Spleen (tissue), 11 donors: ENCODE measurements around the gene LIF. TPM values are rescaled to one million over a fixed set of nuclear protein-coding genes. Genes with fewer than 3 reads are reported as not detected.

ENCODE experiments used
- DNase-seq: peaks from one replicate; pipeline ENCODE4 v3.0.0-alpha.2; 2020
- H3K27ac ChIP-seq, 8 donors: fragments of 200-600 bp; sonication (generic) in 7 of 8; 1 replicate in 4 of 8; 2 replicates in 4 of 8; pipeline versions ENCODE4 v1.5.0 to v1.8.0; 2016 to 2021; ENCODE audit warnings: inconsistent platforms in 4 of 8, mild to moderate bottlenecking in 4 of 8, moderate library complexity in 1 of 8
- H3K27me3 ChIP-seq, 7 donors: fragments of 200-600 bp; sonication (generic) in 6 of 7; replicated peaks in 1 of 7; 1 replicate in 4 of 7; 2 replicates in 3 of 7; pipeline versions ENCODE4 v1.5.0 to v1.8.0; 2016 to 2021; ENCODE audit warnings: inconsistent platforms in 3 of 7, mild to moderate bottlenecking in 1 of 7
- H3K36me3 ChIP-seq, 6 donors: fragments of 200-600 bp; sonication (generic) in 5 of 6; 1 replicate in 4 of 6; 2 replicates in 2 of 6; pipeline versions ENCODE4 v1.5.0 to v1.8.0; 2016 to 2021; ENCODE audit warnings: inconsistent platforms in 2 of 6
- H3K4me1 ChIP-seq, 6 donors: fragments of 200-600 bp; sonication (generic) in 5 of 6; 1 replicate in 3 of 6; 2 replicates in 3 of 6; pipeline versions ENCODE4 v1.5.0 to v1.8.0; 2016 to 2021; ENCODE audit warnings: inconsistent platforms in 3 of 6
- H3K4me3 ChIP-seq, 8 donors: fragments of 200-600 bp; sonication (generic) in 7 of 8; 1 replicate in 4 of 8; 2 replicates in 4 of 8; pipeline versions ENCODE4 v1.5.0 to v1.8.0; 2016 to 2021; ENCODE audit warnings: inconsistent platforms in 4 of 8, mild to moderate bottlenecking in 4 of 8, moderate library complexity in 2 of 8
- H3K9me3 ChIP-seq, 8 donors: fragments of 200-600 bp; sonication (generic) in 7 of 8; 1 replicate in 4 of 8; 2 replicates in 4 of 8; pipeline versions ENCODE4 v1.5.0 to v1.8.0; 2016 to 2021; ENCODE audit warnings: inconsistent platforms in 4 of 8
- CTCF ChIP-seq, 11 experiments: fragments of 200-600 bp in 7 of 11; fragments of 450-650 bp in 4 of 11; sonication (generic) in 4 of 11; IDR thresholded peaks in 8 of 11; conservative IDR thresholded peaks in 3 of 11; 1 replicate in 7 of 11; 2 replicates in 4 of 11; pipeline versions ENCODE4 v1.4.0 to v1.8.0; 2016 to 2021; ENCODE audit warnings: antibody characterized with exemption in 11 of 11, inconsistent platforms in 4 of 11, mild to moderate bottlenecking in 1 of 11
- POLR2A ChIP-seq, 3 donors: fragments of 450-650 bp; IDR thresholded peaks; one replicate each; pipeline ENCODE4 v1.5.1; 2017; ENCODE audit warnings: antibody characterized with exemption in 3 of 3, mild to moderate bottlenecking in 1 of 3
- POLR2AphosphoS5 ChIP-seq, 3 donors: sonication (generic); formaldehyde crosslinking; IDR thresholded peaks; one replicate each; pipeline ENCODE4 v1.5.1; 2017; ENCODE audit warnings: antibody characterized with exemption in 3 of 3
- WGBS, 5 donors: extraction: QIAGEN DNeasy Blood & Tissue Kit in 3 of 5; methylation state at CpG; one replicate each; pipeline versions ENCODE4 v1.1.5 to v1.1.7; 2013 to 2018; 5-methylcytosine and 5-hydroxymethylcytosine counted together
- intact Hi-C: fragments of 100-400 bp; cut with DNase I; formaldehyde crosslinking; loops from one replicate; pipeline ENCODE4 v1.15.0; 2023; ENCODE audit warnings: low total_unique reads
- polyA plus RNA-seq, 3 donors: library from polyadenylated mRNA; stranded (reverse); fragments of 200-250 nt; gene quantifications; one replicate each; pipeline ENCODE4 v1.2.1, GENCODE V29; 2013
- total RNA-seq, 7 donors: library from RNA; depleted of rRNA in 3 of 7; stranded (reverse); fragments of >200 nt in 3 of 7; fragmentation: NEBNext Ultra II Directional in 4 of 7; extraction: Animal tissue kit (Norgen Biotek cat#: 25700) in 4 of 7; gene quantifications; one replicate each; pipeline versions ENCODE4 v1.1.0 to v1.2.1, GENCODE V29; 2016 to 2021
- donor health status: healthy with polysubstance abuse.
- donor health status: DM: no; HTN: no; CAD: no; lungs with moderate emphysema.
- donor health status: DM: no; HTN: no; CAD: no.
- donor health status: Bipolar disorder and iron deficiency.
- donor health status: healthy.
- donor health status: DM: no; HTN: no; CAD: no.
- donor health status: DM: yes; HTN: yes; CAD: no.

LIF gene
- total and polyA plus RNA-seq, 10 donors = 0.21 to 3.2 (median 0.85) TPM; not detected in 2

GRCh38 chr22:30243661-30244060, 2.9 kb downstream of the LIF start:
- no peak for TF ChIP-seq POLR2AphosphoS5 (IDR thresholded peaks at IDR 0.05)
- no peak for TF ChIP-seq CTCF (IDR thresholded peaks at IDR 0.05 in 8 of 11, conservative IDR thresholded peaks at IDR 0.05 in 3 of 11)
- no peak for TF ChIP-seq POLR2A (IDR thresholded peaks at IDR 0.05)

GRCh38 chr22:30241576-30242371, 4.8 kb downstream of the LIF start:
- TF ChIP-seq POLR2A (IDR thresholded peaks at IDR 0.05) (no peak), CTCF (IDR thresholded peaks at IDR 0.05 in 8 of 11, conservative IDR thresholded peaks at IDR 0.05 in 3 of 11) (no peak), POLR2AphosphoS5 (IDR thresholded peaks at IDR 0.05) (no peak)
- 74 to 86% (median 84%) methylated on average over 10 to 15 of the region's 15 CpGs for WGBS, 5 donors

More at GRCh38 chr22:30243661-30244060, 2.9 kb downstream of the LIF start:
- H3K4me1 ChIP-seq = peaks cover 6 to 53% (median 36%) of the 10 kb centered on the region in 6 donors
- intact Hi-C loops = no loop called here
- DNase-seq = no peak
- H3K27me3 ChIP-seq = peaks cover 0 to 41% (median 21%) of the 10 kb centered on the region in 7 donors
- no peak overlapping the region for H3K27ac ChIP-seq
- H3K9me3 ChIP-seq = no peaks in the 10 kb centered on the region
- H3K4me3 ChIP-seq = no peak overlapping the region
- no peaks in the 10 kb centered on the region for H3K36me3 ChIP-seq
- WGBS, 5 donors = 89 to 94% (median 92%) methylated on average over 10 to 22 of the region's 22 CpGs

GRCh38 chr22:30240541-30241417, 5.8 kb downstream of the LIF start:
- intact Hi-C loops = no loop called here
- 71 to 79% (median 76%) methylated on average over 22 to 24 of the region's 24 CpGs for WGBS, 5 donors
- Histone ChIP-seq H3K4me1 (peaks cover 3 to 37% (median 18%) of the 10 kb centered on the region in 6 donors), H3K36me3 (no peaks in the 10 kb centered on the region), H3K27me3 (peaks cover 0 to 12% (median 2%) of the 10 kb centered on the region in 7 donors), H3K9me3 (no peaks in the 10 kb centered on the region), H3K27ac (no peak overlapping the region), H3K4me3 (no peak overlapping the region)
- TF ChIP-seq POLR2AphosphoS5 (IDR thresholded peaks at IDR 0.05) = no peak
- TF ChIP-seq POLR2A (IDR thresholded peaks at IDR 0.05) = no peak
- no peak for TF ChIP-seq CTCF (IDR thresholded peaks at IDR 0.05 in 8 of 11, conservative IDR thresholded peaks at IDR 0.05 in 3 of 11)
- no peak for DNase-seq

More at GRCh38 chr22:30241576-30242371, 4.8 kb downstream of the LIF start:
- H3K4me1 ChIP-seq = peaks cover 5 to 37% (median 24%) of the 10 kb centered on the region in 6 donors
- no peaks in the 10 kb centered on the region for H3K9me3 ChIP-seq
- intact Hi-C loops = no loop called here
- DNase-seq = no peak
- no peak overlapping the region for H3K4me3 ChIP-seq
- no peak overlapping the region for H3K27ac ChIP-seq
- no peaks in the 10 kb centered on the region for H3K36me3 ChIP-seq
- peaks cover 0 to 22% (median 10%) of the 10 kb centered on the region in 7 donors for H3K27me3 ChIP-seq
